CD4-positive, CD25-positive, alpha-beta regulatory T cell (primary cell): ENCODE results near the gene PHEX. TPM values are rescaled to one million over a fixed set of nuclear protein-coding genes. Genes with fewer than 3 reads are reported as not detected.
A peak's percentile ranks its signal among the peaks of the same experiment; 100 is the strongest.

ENCODE experiments used
- ATAC-seq, 2 donors: fragments of 150-1000 bp; cut with Tn5 transposase; one replicate each; pipeline ENCODE4 v1.10.0; 2021; ENCODE audit warnings: low read depth in 2 of 2, moderate number of reproducible peaks in 2 of 2, moderate library complexity in 1 of 2
- DNase-seq, 3 donors: peaks; one replicate each; pipeline versions ENCODE4 v3.0.0 to v3.0.0-alpha.2; 2012 to 2022; ENCODE audit warnings: mixed read lengths in 1 of 3
- H3K27ac ChIP-seq: one replicate; pipeline ENCODE4 v1.7.0; 2013; ENCODE audit warnings: mild to moderate bottlenecking, low read length; ENCODE audit not compliant: insufficient read depth, poor library complexity, severe bottlenecking
- H3K27me3 ChIP-seq: one replicate; pipeline ENCODE4 v1.7.0; 2013; ENCODE audit warnings: low read length; ENCODE audit not compliant: control insufficient read depth, insufficient read depth
- H3K36me3 ChIP-seq: one replicate; pipeline ENCODE4 v1.7.0; 2013; ENCODE audit warnings: mild to moderate bottlenecking, low read length, moderate library complexity; ENCODE audit not compliant: control insufficient read depth, insufficient read depth
- H3K4me1 ChIP-seq: 2 replicates; pipeline ENCODE4 v1.7.0; 2013; ENCODE audit warnings: mild to moderate bottlenecking, low read length; ENCODE audit not compliant: insufficient read depth, control insufficient read depth, poor library complexity, severe bottlenecking
- H3K4me3 ChIP-seq: one replicate; pipeline ENCODE4 v1.7.0; 2013; ENCODE audit warnings: low read depth, mild to moderate bottlenecking, low read length, moderate library complexity
- H3K9me3 ChIP-seq, 2 experiments: 1 replicate in 1 of 2; 2 replicates in 1 of 2; pipeline ENCODE4 v1.7.0; 2013; ENCODE audit warnings: low read length in 2 of 2, mild to moderate bottlenecking in 1 of 2, moderate library complexity in 1 of 2; ENCODE audit not compliant: control insufficient read depth in 2 of 2
- H3K27ac Mint-ChIP-seq, 3 donors: one replicate each; pipeline ENCODE4 v1.8.0; 2020 to 2022; ENCODE audit warnings: mild to moderate bottlenecking in 3 of 3, mixed read lengths in 3 of 3, moderate library complexity in 2 of 3
- H3K27me3 Mint-ChIP-seq: one replicate; pipeline ENCODE4 v1.8.0; 2022; ENCODE audit warnings: mild to moderate bottlenecking, mixed read lengths
- H3K36me3 Mint-ChIP-seq: one replicate; pipeline ENCODE4 v1.8.0; 2020; ENCODE audit warnings: mixed read lengths
- H3K4me1 Mint-ChIP-seq, 4 donors: one replicate each; pipeline ENCODE4 v1.8.0; 2020 to 2022; ENCODE audit warnings: mixed read lengths in 4 of 4, mild to moderate bottlenecking in 1 of 4
- H3K4me3 Mint-ChIP-seq, 4 donors: one replicate each; pipeline ENCODE4 v1.8.0; 2020 to 2022; ENCODE audit warnings: mild to moderate bottlenecking in 4 of 4, mixed read lengths in 4 of 4, moderate library complexity in 3 of 4
- H3K9me3 Mint-ChIP-seq, 7 donors: one replicate each; pipeline ENCODE4 v1.8.0; 2020 to 2022; ENCODE audit warnings: mixed read lengths in 7 of 7, mild to moderate bottlenecking in 3 of 7, moderate library complexity in 2 of 7
- polyA plus RNA-seq, 4 donors: library from polyadenylated mRNA; unstranded; fragments of 300-500 nt; fragmentation: Illumina TruSeq; gene quantifications; one replicate each; pipeline ENCODE4 v1.2.3, GENCODE V29; 2021
- total RNA-seq: library from RNA; stranded (reverse); gene quantifications from one replicate; pipeline ENCODE4 v1.2.3, GENCODE V29; 2022

Gene PHEX
- total and polyA plus RNA-seq, 5 donors from 2014 or later = 0.10 to 1.0 (median 0.46) TPM; not detected in 1

DNA sequence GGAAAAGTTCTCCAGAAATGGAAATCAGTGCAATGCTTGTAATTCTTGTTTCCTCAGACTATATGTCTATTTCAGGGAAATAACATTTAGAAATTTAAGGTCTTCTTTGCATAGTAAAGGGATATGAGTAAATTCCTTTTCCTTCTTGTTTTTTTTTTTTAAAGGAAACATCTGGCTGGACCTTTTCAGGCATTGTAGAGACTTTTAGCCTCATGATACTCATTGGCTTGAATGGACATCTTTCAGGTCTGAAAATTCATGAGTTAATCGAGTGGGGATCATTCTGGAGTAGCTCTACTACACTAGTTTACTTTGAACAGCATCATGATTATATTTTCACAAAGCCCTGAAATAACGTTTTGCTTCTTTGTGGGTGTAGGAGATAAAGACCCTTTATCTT, 152.0 kb downstream of the PHEX start:
- Histone ChIP-seq H3K36me3 (no peaks in the 10 kb centered on the region), H3K4me3 (no peak overlapping the region), H3K4me1 (no peaks in the 10 kb centered on the region), H3K27me3 (no peaks in the 10 kb centered on the region), H3K27ac (no peak overlapping the region), H3K9me3 (no peaks in the 10 kb centered on the region)
- H3K4me1 Mint-ChIP-seq = no peaks in the 10 kb centered on the region
- DNase-seq = no peak
- peaks cover 0 to 3% (median 0%) of the 10 kb centered on the region in 7 donors for H3K9me3 Mint-ChIP-seq
- H3K27ac Mint-ChIP-seq = no peak overlapping the region
- no peaks in the 10 kb centered on the region for H3K27me3 Mint-ChIP-seq
- ATAC-seq = no peak
- H3K36me3 Mint-ChIP-seq = no peaks in the 10 kb centered on the region
- H3K4me3 Mint-ChIP-seq = no peak overlapping the region

DNA sequence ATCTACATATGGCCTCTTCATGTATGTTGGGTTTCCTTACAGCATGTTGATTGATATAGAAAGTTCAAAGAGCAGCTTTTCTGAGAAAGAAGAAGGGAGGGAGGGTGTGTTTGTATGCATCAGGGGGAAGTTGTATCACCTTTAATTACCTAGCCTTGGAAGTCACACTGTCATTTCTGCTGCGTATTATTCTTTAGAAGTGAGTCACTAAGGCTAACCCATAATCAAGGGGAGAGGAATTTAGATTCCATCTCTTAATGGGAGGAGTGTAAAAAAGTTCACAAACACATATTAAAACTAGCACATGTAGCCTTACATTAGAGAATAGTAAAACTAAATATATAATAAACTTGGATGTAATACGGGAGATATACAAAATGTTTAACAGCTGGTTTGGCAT, 154.0 kb downstream of the PHEX start:
- Histone ChIP-seq H3K27ac (no peak overlapping the region), H3K36me3 (no peaks in the 10 kb centered on the region), H3K9me3 (no peaks in the 10 kb centered on the region), H3K4me1 (no peaks in the 10 kb centered on the region), H3K27me3 (no peaks in the 10 kb centered on the region), H3K4me3 (no peak overlapping the region)
- ATAC-seq (no peak), DNase-seq (no peak)
- no peaks in the 10 kb centered on the region for H3K4me1 Mint-ChIP-seq
- H3K36me3 Mint-ChIP-seq = no peaks in the 10 kb centered on the region
- H3K27me3 Mint-ChIP-seq = no peaks in the 10 kb centered on the region
- H3K4me3 Mint-ChIP-seq = no peak overlapping the region
- peaks cover 0 to 1% (median 0%) of the 10 kb centered on the region in 7 donors for H3K9me3 Mint-ChIP-seq
- no peak overlapping the region for H3K27ac Mint-ChIP-seq

DNA sequence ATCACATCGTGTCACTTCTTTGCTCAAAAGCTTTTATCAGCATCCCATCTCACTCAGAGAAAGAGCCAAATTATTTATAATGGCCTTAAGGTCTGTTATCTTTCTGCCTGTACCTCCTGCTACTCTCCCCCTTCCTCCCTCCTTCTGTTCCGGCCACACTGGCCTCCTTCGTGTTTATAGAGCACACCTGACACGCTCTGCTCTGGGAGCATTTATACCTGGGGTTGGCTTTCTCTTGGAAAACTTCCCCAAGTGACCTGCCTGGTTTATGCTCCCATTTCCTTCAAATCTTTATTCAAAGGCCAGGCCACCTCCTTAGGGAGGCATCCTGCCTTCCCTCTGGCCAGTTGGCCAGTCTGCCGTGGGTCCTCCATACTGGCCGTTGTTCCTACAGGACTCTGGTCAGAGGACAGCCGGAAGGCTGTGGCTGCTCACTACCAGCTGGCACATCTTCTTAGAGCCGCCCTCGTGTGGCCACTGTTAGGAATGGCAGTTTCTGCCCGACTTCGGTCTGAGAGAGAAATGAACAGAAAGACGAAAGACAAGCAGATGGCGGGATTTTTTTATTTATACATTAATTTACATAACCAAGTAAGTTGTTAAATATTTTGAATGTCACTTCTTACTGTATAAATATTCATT, 160.4 kb downstream of the PHEX start:
- H3K36me3 ChIP-seq = no peaks in the 10 kb centered on the region
- DNase-seq (peak; percentile 9 to 57 (median 34)), ATAC-seq (peak; percentile 44 to 50)
- no peaks in the 10 kb centered on the region for H3K36me3 Mint-ChIP-seq
- no peaks in the 10 kb centered on the region for H3K9me3 Mint-ChIP-seq
- H3K27ac Mint-ChIP-seq = no peak overlapping the region
- H3K27me3 ChIP-seq = no peaks in the 10 kb centered on the region
- no peak overlapping the region for H3K27ac ChIP-seq
- H3K4me1 Mint-ChIP-seq = peaks cover 0 to 5% (median 3%) of the 10 kb centered on the region in 4 donors
- H3K4me3 Mint-ChIP-seq = no peak overlapping the region
- H3K9me3 ChIP-seq = no peaks in the 10 kb centered on the region
- H3K27me3 Mint-ChIP-seq = no peaks in the 10 kb centered on the region
- no peaks in the 10 kb centered on the region for H3K4me1 ChIP-seq
- H3K4me3 ChIP-seq = no peak overlapping the region

DNA sequence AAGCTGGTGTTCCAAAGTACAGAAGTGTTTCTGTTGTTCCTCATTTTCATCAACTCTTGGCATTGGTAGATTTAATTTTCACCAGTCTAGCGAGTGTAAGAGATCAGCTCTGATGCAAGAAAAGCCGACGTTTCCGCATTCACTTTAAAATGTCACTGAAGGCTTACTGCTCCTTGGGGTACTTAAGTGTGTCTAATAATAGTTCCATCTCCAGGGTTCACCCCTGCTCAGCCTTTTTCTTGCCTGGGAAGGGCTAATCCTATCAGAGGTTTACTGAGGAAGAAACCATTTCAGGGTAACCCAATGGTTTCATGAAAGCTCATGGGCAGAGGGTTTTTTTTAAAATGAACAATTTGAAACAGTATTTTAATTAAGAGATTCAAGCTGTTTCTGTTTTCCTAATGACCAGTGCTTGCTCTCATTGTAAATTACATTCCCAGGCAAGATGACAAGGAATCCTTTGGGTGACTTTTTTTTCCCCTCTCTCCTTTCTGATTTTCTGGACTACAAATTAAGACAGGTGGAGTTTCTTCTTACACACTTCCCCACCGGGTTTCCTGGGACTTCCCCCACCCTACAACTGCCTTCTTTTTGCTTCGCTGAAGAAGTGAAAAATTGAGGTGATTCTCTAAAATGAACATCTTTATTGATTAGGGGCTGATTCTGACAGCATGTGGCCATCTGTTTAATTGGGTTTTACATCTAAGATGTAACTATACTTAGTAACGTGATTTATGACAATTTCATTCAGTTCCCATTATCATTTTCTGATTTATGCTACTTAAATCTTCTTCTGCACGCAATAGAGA, 161.9 kb downstream of the PHEX start:
- Histone ChIP-seq H3K4me3 (no peak overlapping the region), H3K9me3 (no peaks in the 10 kb centered on the region), H3K36me3 (no peaks in the 10 kb centered on the region), H3K27me3 (no peaks in the 10 kb centered on the region), H3K4me1 (no peaks in the 10 kb centered on the region), H3K27ac (no peak overlapping the region)
- Mint-ChIP-seq H3K36me3 (no peaks in the 10 kb centered on the region), H3K9me3 (peaks cover 0 to 2% (median 0%) of the 10 kb centered on the region in 7 donors), H3K4me1 (peaks cover 0 to 5% (median 3%) of the 10 kb centered on the region in 4 donors), H3K27me3 (no peaks in the 10 kb centered on the region), H3K27ac (no peak overlapping the region), H3K4me3 (no peak overlapping the region)
- DNase-seq (no peak), ATAC-seq (no peak)

DNA sequence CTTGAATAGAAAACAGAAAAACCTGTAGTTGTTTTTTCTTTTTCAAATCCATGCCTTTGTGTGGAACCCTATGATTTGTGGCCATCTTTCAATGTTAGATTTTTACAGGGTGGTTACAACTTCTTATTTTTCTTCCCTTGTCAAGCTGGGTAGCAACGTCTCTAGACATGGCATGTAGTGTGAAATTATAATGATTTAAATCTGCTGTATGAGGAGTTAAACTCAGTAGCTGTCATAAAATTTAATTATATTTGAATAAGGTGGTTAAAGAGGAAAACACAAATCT, 162.5 kb downstream of the PHEX start:
- DNase-seq (no peak), ATAC-seq (no peak)
- Histone ChIP-seq H3K36me3 (no peaks in the 10 kb centered on the region), H3K27me3 (no peaks in the 10 kb centered on the region), H3K9me3 (no peaks in the 10 kb centered on the region), H3K4me3 (no peak overlapping the region), H3K27ac (no peak overlapping the region), H3K4me1 (no peaks in the 10 kb centered on the region)
- Mint-ChIP-seq H3K36me3 (no peaks in the 10 kb centered on the region), H3K4me3 (no peak overlapping the region), H3K9me3 (peaks cover 0 to 2% (median 0%) of the 10 kb centered on the region in 7 donors), H3K4me1 (peaks cover 0 to 5% (median 3%) of the 10 kb centered on the region in 4 donors), H3K27me3 (no peaks in the 10 kb centered on the region), H3K27ac (no peak overlapping the region)

DNA sequence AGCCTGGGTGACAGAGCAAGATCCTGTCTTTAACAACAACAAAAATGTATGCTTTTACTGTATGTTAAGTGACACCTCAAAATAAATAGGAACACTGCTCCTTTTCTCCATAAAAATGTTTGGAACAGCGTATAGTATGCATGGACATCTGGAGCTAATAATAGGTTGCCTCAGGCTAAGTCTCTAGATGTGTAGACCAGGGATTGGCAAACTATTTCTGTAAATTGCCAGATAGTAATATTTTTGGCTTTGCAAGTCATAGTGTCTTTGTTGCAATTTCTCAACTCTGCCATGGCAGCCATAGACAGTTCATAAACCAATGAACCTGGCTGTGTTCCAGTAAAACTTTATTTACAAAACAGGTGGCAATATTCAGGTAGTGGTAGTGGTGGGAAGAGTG, 164.0 kb downstream of the PHEX start:
- Mint-ChIP-seq H3K27me3 (no peaks in the 10 kb centered on the region), H3K9me3 (peaks cover 0 to 2% (median 0%) of the 10 kb centered on the region in 7 donors), H3K36me3 (no peaks in the 10 kb centered on the region), H3K4me1 (peaks cover 0 to 5% (median 3%) of the 10 kb centered on the region in 4 donors), H3K4me3 (no peak overlapping the region), H3K27ac (no peak overlapping the region)
- Histone ChIP-seq H3K27me3 (no peaks in the 10 kb centered on the region), H3K4me1 (no peaks in the 10 kb centered on the region), H3K36me3 (no peaks in the 10 kb centered on the region), H3K4me3 (no peak overlapping the region), H3K9me3 (no peaks in the 10 kb centered on the region), H3K27ac (no peak overlapping the region)
- DNase-seq (no peak), ATAC-seq (no peak)

DNA sequence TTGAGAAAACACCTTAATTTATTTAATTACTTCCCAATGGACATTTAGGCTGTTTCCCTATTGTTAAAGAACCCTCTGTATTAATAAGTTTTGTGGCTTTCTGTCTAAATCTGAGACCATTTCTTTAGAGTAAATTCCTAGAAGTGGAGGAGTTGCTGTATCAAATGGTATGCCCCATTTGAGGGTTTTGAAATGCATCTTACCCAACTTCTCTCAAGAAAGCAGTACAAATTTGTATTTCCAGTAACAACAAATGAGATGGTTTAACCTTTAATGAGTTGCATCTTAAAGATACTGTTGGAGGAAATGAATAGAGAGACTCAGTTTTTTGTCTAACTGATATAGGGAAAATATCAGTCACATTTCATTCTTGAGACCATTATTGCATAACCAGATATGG, 170.1 kb downstream of the PHEX start:
- no peak overlapping the region for H3K27ac ChIP-seq
- Mint-ChIP-seq H3K9me3 (peaks cover 0 to 3% (median 0%) of the 10 kb centered on the region in 7 donors), H3K36me3 (no peaks in the 10 kb centered on the region), H3K27ac (no peak overlapping the region), H3K4me1 (no peaks in the 10 kb centered on the region), H3K4me3 (no peak overlapping the region), H3K27me3 (no peaks in the 10 kb centered on the region)
- no peaks in the 10 kb centered on the region for H3K9me3 ChIP-seq
- H3K36me3 ChIP-seq = no peaks in the 10 kb centered on the region
- H3K4me3 ChIP-seq = no peak overlapping the region
- ATAC-seq = no peak
- no peaks in the 10 kb centered on the region for H3K4me1 ChIP-seq
- DNase-seq = no peak
- no peaks in the 10 kb centered on the region for H3K27me3 ChIP-seq

DNA sequence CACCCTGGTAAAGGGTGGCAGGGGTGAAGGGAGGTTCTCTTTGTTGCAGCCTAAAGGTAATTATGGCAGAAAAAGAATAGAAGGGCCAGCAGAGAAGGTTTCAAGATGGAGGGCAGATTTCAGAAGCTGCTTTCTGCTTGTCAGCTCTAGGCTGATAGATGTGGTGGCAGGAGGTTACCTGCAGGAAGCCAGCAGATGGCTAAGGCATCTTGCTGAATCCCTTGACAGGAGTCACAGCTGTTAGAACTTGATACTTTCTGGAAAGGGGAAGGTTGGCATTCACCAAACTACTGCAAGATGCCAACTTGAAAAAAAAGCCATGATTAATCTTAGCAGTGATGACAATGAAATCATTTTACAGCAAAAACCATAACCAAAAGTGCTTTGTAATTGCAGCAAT, 171.1 kb downstream of the PHEX start:
- H3K27ac ChIP-seq = no peak overlapping the region
- peaks cover 0 to 3% (median 0%) of the 10 kb centered on the region in 7 donors for H3K9me3 Mint-ChIP-seq
- no peak overlapping the region for H3K27ac Mint-ChIP-seq
- H3K4me3 Mint-ChIP-seq = no peak overlapping the region
- no peak for DNase-seq
- H3K27me3 ChIP-seq = no peaks in the 10 kb centered on the region
- H3K4me3 ChIP-seq = no peak overlapping the region
- H3K36me3 ChIP-seq = no peaks in the 10 kb centered on the region
- no peaks in the 10 kb centered on the region for H3K4me1 ChIP-seq
- no peaks in the 10 kb centered on the region for H3K9me3 ChIP-seq
- no peaks in the 10 kb centered on the region for H3K36me3 Mint-ChIP-seq
- no peak for ATAC-seq
- no peaks in the 10 kb centered on the region for H3K27me3 Mint-ChIP-seq
- no peaks in the 10 kb centered on the region for H3K4me1 Mint-ChIP-seq
